GM23248 (cell line): ENCODE data around the gene ADNP2. TPM values are rescaled to one million over a fixed set of nuclear protein-coding genes. Genes with fewer than 3 reads are reported as not detected.

Experiments
- DNase-seq: peaks from one replicate; pipeline ENCODE4 v3.0.0-alpha.2; 2015
- H2AFZ ChIP-seq: fragments of 200-600 bp; sonication (generic); 2 replicates; pipeline ENCODE4 v1.6.1; 2016; ENCODE audit warnings: antibody characterized with exemption
- H3F3A ChIP-seq: fragments of 200-600 bp; sonication (generic); 2 replicates; pipeline ENCODE4 v1.6.1; 2016; ENCODE audit warnings: mild to moderate bottlenecking, antibody characterized with exemption, mixed run types; ENCODE audit not compliant: insufficient read depth
- H3K27ac ChIP-seq: fragments of 200-600 bp; sonication (generic); 2 replicates; pipeline ENCODE4 v1.5.1; 2016; ENCODE audit warnings: mild to moderate bottlenecking
- H3K27me3 ChIP-seq: fragments of 200-600 bp; sonication (generic); replicated peaks from 2 replicates; pipeline ENCODE4 v1.6.1; 2016; ENCODE audit warnings: mild to moderate bottlenecking; ENCODE audit not compliant: insufficient read depth
- H3K36me3 ChIP-seq: fragments of 200-600 bp; sonication (generic); 2 replicates; pipeline ENCODE4 v1.6.1; 2016; ENCODE audit warnings: low read depth, mild to moderate bottlenecking
- H3K4me1 ChIP-seq: fragments of 200-600 bp; sonication (generic); 2 replicates; pipeline ENCODE4 v1.6.1; 2016; ENCODE audit warnings: mild to moderate bottlenecking; ENCODE audit not compliant: insufficient read depth
- H3K4me2 ChIP-seq: fragments of 200-600 bp; sonication (generic); one replicate; pipeline ENCODE4 v1.6.1; 2016; ENCODE audit warnings: mild to moderate bottlenecking; ENCODE audit not compliant: unreplicated experiment
- H3K4me3 ChIP-seq: fragments of 200-600 bp; sonication (generic); 2 replicates; pipeline ENCODE4 v1.5.1; 2016; ENCODE audit warnings: mild to moderate bottlenecking
- H3K79me2 ChIP-seq: fragments of 200-600 bp; sonication (generic); 2 replicates; pipeline ENCODE4 v1.6.1; 2016; ENCODE audit warnings: mild to moderate bottlenecking; ENCODE audit not compliant: insufficient read depth
- H3K9ac ChIP-seq: fragments of 200-600 bp; sonication (generic); 2 replicates; pipeline ENCODE4 v1.6.1; 2016; ENCODE audit warnings: mild to moderate bottlenecking
- H3K9me2 ChIP-seq: fragments of 200-600 bp; sonication (generic); 2 replicates; pipeline ENCODE4 v1.6.1; 2016; ENCODE audit warnings: mixed run types, mild to moderate bottlenecking, moderate library complexity; ENCODE audit not compliant: insufficient read depth
- H3K9me3 ChIP-seq: fragments of 200-600 bp; sonication (generic); one replicate; pipeline ENCODE4 v1.6.1; 2017; ENCODE audit warnings: low read depth
- H4K20me1 ChIP-seq: fragments of 200-600 bp; sonication (generic); 2 replicates; pipeline ENCODE4 v1.6.0; 2016; ENCODE audit not compliant: insufficient read depth
- EZH2 ChIP-seq: fragments of 200-600 bp; sonication (generic); IDR thresholded peaks from 2 replicates; pipeline ENCODE4 v1.6.1; 2018; ENCODE audit warnings: antibody characterized with exemption, mild to moderate bottlenecking; ENCODE audit not compliant: insufficient read depth, poor library complexity, severe bottlenecking
- EZH2phosphoT487 ChIP-seq: fragments of 200-600 bp; sonication (generic); IDR thresholded peaks from 2 replicates; pipeline ENCODE4 v1.6.1; 2018; ENCODE audit warnings: antibody characterized with exemption, moderate library complexity, mild to moderate bottlenecking, low read depth; ENCODE audit not compliant: insufficient read depth
- WGBS, 2 experiments: methylation state at CpG; one replicate each; pipeline ENCODE4 v1.1.6; 2015 to 2017; ENCODE audit warnings: low lambda C conversion rate in 2 of 2, low coverage in 1 of 2; ENCODE audit errors: missing lambda C conversion rate in 2 of 2; 5-methylcytosine and 5-hydroxymethylcytosine counted together
- in situ Hi-C: fragments of 300-500 bp; cut with MboI; formaldehyde crosslinking; loops from 2 replicates; pipeline ENCODE4 v1.15.0; 2020
- polyA plus RNA-seq: library from polyadenylated mRNA; unstranded; fragments of >200 nt; fragmentation: Nextera tagmentation; extraction: Ambion mirVana; gene quantifications from 2 replicates; pipeline ENCODE4 v1.2.1, GENCODE V29; 2016
- total RNA-seq: library from RNA; depleted of rRNA; stranded (reverse); fragments of >200 nt; shearing (Covaris generic); gene quantifications from 2 replicates; pipeline ENCODE4 v1.2.3, GENCODE V29; 2014; rRNA removed

Gene ADNP2
- total and polyA plus RNA-seq, 2 experiments from 2014 or later, result 3.5 to 14.3 TPM

GRCh38 chr18:80185545-80185944 is 76.5 kb downstream of the ADNP2 start:
- TF ChIP-seq EZH2 (no peak), EZH2phosphoT487 (no peak)
- Histone ChIP-seq H3K4me1 (no peaks in the 10 kb centered on the region), H3K79me2 (no peaks in the 10 kb centered on the region), H3K4me2 (no peak overlapping the region), H3K27ac (no peak overlapping the region), H3K36me3 (no peaks in the 10 kb centered on the region), H3K9ac (no peak overlapping the region), H3K9me2 (no peaks in the 10 kb centered on the region), H3K4me3 (no peak overlapping the region), H3K27me3 (no peaks in the 10 kb centered on the region), H2AFZ (no peak overlapping the region), H4K20me1 (no peaks in the 10 kb centered on the region), H3F3A (no peaks in the 10 kb centered on the region), H3K9me3 (no peaks in the 10 kb centered on the region)
- in situ Hi-C loops, result no loop called here
- WGBS, 2 experiments, result 87 to 89% methylated on average over 12 of the region's 12 CpGs
- DNase-seq, result no peak

- H3K4me1 ChIP-seq, result no peaks in the 10 kb centered on the region
- no peaks in the 10 kb centered on the region for H3K79me2 ChIP-seq
- H2AFZ ChIP-seq, result no peak overlapping the region
- in situ Hi-C loops, result no loop called here
- no peak overlapping the region for H3K27ac ChIP-seq
- no peaks in the 10 kb centered on the region for H3K9me2 ChIP-seq
- no peaks in the 10 kb centered on the region for H3K36me3 ChIP-seq
- WGBS, 2 experiments, result 84 to 85% methylated on average over 19 of the region's 19 CpGs
- no peaks in the 10 kb centered on the region for H3F3A ChIP-seq
- no peak overlapping the region for H3K4me3 ChIP-seq
- H3K27me3 ChIP-seq, result no peaks in the 10 kb centered on the region
- DNase-seq, result no peak
- no peaks in the 10 kb centered on the region for H4K20me1 ChIP-seq
- TF ChIP-seq EZH2phosphoT487, result no peak
- no peak overlapping the region for H3K9ac ChIP-seq
- no peaks in the 10 kb centered on the region for H3K9me3 ChIP-seq
- no peak overlapping the region for H3K4me2 ChIP-seq
Observed at GRCh38 chr18:80187956-80188642, 79.0 kb downstream of the ADNP2 start.

GRCh38 chr18:80188643-80189530 is 79.8 kb downstream of the ADNP2 start:
- Histone ChIP-seq H3K4me1 (no peaks in the 10 kb centered on the region), H3K27ac (no peak overlapping the region), H3F3A (no peaks in the 10 kb centered on the region), H3K36me3 (no peaks in the 10 kb centered on the region), H3K27me3 (no peaks in the 10 kb centered on the region; the same call in 1 of the 2 replicates), H3K4me3 (no peak overlapping the region), H3K9me3 (no peaks in the 10 kb centered on the region), H3K9me2 (no peaks in the 10 kb centered on the region), H3K79me2 (no peaks in the 10 kb centered on the region), H4K20me1 (no peaks in the 10 kb centered on the region), H3K9ac (no peak overlapping the region), H3K4me2 (no peak overlapping the region), H2AFZ (no peak overlapping the region)
- in situ Hi-C loops, result no loop called here
- TF ChIP-seq EZH2 (no peak), EZH2phosphoT487 (no peak)
- 80 to 82% methylated on average over 20 of the region's 20 CpGs for WGBS, 2 experiments
- no peak for DNase-seq

- H3K27me3 ChIP-seq, result no peaks in the 10 kb centered on the region; the same call in 1 of the 2 replicates
- H3K79me2 ChIP-seq, result no peaks in the 10 kb centered on the region
- no peak for TF ChIP-seq EZH2phosphoT487
- TF ChIP-seq EZH2, result no peak
- no peaks in the 10 kb centered on the region for H3K36me3 ChIP-seq
- H3K4me1 ChIP-seq, result no peaks in the 10 kb centered on the region
- DNase-seq, result no peak
- H3K9me2 ChIP-seq, result no peaks in the 10 kb centered on the region
- H3K9ac ChIP-seq, result no peak overlapping the region
- H3F3A ChIP-seq, result no peaks in the 10 kb centered on the region
- WGBS, 2 experiments, result 84 to 86% methylated on average over 10 of the region's 10 CpGs
- no peak overlapping the region for H3K4me3 ChIP-seq
- no peaks in the 10 kb centered on the region for H3K9me3 ChIP-seq
- no peak overlapping the region for H2AFZ ChIP-seq
- no peak overlapping the region for H3K4me2 ChIP-seq
- no peaks in the 10 kb centered on the region for H4K20me1 ChIP-seq
- no peak overlapping the region for H3K27ac ChIP-seq
- in situ Hi-C loops, result no loop called here
Observed at GRCh38 chr18:80189531-80189865, 80.4 kb downstream of the ADNP2 start.

Other genes with a start within 250 kb of the ADNP2 start
- gene SLC66A2, start 157.6 kb upstream of the ADNP2 start, total RNA-seq, result 67.0 and 85.5 TPM in 2 replicates
- gene SLC66A2, start 157.6 kb upstream of the ADNP2 start, polyA plus RNA-seq, result 33.1 and 33.5 TPM in 2 replicates
- 6.8 and 17.8 TPM in 2 replicates for gene HSBP1L1, start 144.6 kb upstream of the ADNP2 start, total RNA-seq
- 27.0 and 28.7 TPM in 2 replicates for gene HSBP1L1, start 144.6 kb upstream of the ADNP2 start, polyA plus RNA-seq
- gene TXNL4A, start 120.7 kb upstream of the ADNP2 start, total RNA-seq, result 17.4 and 28.5 TPM in 2 replicates
- gene TXNL4A, start 120.7 kb upstream of the ADNP2 start, polyA plus RNA-seq, result 192 and 195 TPM in 2 replicates
- 23.4 and 28.2 TPM in 2 replicates for gene RBFA, start 74.8 kb upstream of the ADNP2 start, total RNA-seq
- 27.9 and 29.2 TPM in 2 replicates for gene RBFA, start 74.8 kb upstream of the ADNP2 start, polyA plus RNA-seq
- 0.22 TPM in 1 of 2 replicates, not detected in the other for gene PARD6G, start 138.3 kb downstream of the ADNP2 start, total RNA-seq
- 0.42 and 0.53 TPM in 2 replicates for gene PARD6G, start 138.3 kb downstream of the ADNP2 start, polyA plus RNA-seq